Brain pericyte (primary cell): ENCODE results near the gene INPP5B.
"Not testable (repeated sequence)": the region's sequence is repeated elsewhere in the genome, so short reads cannot be mapped to it uniquely, and the experiment has no call there.

Experiments
- DNase-seq: peaks from one replicate; pipeline ENCODE4 v3.0.0-alpha.2; 2012; ENCODE audit warnings: low read depth, low spot score

INPP5B gene

GRCh38 chr1:37946703-37947360 is at the start of gene INPP5B:
INPP5B (minus strand) TSS chr1:37947053; CDS start chr1:37946308, 745 bp downstream.
- DNase-seq = peak; percentile 43

GRCh38 chr1:37995751-37996345 is 49.0 kb upstream of the INPP5B start:
- no peak for DNase-seq

- DNase-seq = no peak
Measured at GRCh38 chr1:37994886-37995566, 48.2 kb upstream of the INPP5B start.

DNA sequence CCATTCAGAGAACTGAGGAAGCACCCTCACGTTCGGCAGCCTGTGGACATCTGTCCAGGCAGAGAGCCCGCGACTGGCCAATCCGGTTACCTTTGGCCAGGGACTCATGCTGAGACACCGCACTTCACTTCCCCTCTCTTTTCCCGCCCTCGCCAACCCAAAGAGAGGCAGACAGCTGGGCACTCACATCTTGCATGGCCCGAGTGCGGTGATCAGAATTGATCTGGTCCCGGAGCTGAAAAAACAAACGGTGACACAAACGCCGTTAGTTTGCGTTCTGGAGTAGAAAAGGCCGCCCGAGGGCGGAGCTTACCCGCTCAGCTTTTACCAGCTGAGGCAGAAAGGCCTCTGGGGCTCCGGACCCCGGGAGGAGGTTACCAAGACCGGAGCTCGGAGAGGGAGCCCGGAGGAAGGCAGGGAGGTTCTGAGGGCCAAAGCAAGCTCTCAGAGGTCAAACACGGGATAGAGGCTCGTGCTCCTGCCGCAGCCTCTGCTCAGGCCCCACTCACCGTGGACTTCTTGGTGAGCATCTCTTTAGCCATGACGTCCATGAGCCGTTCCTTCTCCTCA is 42.6 kb upstream of the INPP5B start:
- DNase-seq = no peak

- DNase-seq = no peak
Measured at GRCh38 chr1:37987679-37988078, 40.8 kb upstream of the INPP5B start.

DNA sequence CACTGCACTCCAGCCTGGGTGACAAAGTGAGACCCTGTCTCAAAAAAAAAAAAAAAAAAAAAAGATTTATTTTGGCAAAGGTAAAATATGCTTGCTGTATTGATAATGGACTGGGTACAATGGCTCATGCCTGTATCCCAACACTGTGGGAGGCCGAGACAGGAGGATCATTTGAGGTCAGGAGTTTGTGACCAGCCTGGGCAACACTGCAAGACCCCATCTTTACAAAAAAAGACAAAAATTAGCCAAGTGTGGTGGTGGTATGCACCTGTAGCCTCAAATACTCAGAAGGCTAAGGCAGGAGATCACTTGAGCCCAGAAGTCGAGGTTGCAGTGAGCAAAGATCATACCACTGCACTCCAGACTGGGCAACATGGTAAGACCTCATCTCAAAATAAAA is 36.7 kb upstream of the INPP5B start:
- no peak for DNase-seq

DNA sequence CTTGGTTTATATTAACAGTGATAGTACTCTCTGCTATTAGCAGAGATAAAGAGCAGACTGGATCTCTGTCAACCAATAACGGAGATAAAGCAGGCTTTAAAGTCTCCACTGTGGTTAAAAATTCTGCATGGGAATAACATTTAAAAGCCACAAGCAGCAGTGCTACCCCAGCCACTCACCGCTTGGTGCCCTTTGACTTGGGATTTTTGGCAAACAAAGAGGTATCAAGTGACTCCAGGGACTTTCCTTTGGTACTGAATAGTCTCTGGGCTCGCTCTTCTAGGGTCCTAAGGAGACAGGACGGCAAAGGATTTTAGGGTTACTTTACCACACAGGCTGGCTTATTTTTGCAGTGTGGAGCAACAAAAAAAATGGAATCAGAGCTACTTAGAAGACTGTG is 31.7 kb upstream of the INPP5B start:
- DNase-seq = no peak

DNA sequence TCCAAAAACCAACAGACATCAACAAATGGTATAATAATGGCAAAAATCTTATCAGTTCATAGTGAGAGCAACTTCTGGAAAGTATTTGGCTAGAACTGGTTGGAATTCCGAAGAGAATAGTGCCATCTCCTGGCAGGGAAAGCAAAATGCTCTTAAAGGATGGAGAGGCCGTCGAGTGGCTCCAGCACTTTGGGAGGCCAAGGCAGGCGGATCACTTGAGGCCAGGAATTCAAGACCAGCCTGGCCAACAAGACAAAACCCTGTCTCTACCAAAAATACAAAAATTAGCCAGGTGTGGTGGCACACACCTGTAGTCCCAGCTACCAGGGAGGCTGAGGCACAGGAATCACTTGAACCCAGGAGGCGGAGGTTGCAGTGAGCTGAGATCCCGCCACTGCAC is 28.2 kb upstream of the INPP5B start:
- DNase-seq = not testable (repeated sequence)

DNA sequence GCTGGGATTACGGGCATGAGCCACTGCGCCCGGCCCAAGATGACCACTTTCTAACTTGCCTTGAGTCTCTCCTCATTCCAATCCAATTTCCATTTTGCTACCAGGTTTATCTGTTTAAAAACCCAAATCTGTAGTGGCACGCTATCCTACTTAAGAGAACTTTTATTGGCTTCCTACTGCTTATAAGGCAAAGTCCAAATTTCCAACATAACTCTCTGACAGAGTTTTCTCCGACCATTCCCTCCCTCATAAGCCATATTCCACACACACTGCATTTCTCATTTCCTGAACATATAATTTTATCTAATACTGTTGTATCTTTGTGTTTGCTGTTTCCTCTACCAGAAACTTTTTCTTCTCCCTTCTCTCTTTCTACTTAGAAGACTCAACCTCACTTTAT is 27.7 kb upstream of the INPP5B start:
- no peak for DNase-seq

- DNase-seq = not testable (repeated sequence)
Measured at GRCh38 chr1:37973684-37974083, 26.8 kb upstream of the INPP5B start.

- DNase-seq = no peak
Measured at GRCh38 chr1:37965301-37965700, 18.4 kb upstream of the INPP5B start.

- DNase-seq = not testable (repeated sequence)
Measured at GRCh38 chr1:37964106-37964505, 17.3 kb upstream of the INPP5B start.

DNA sequence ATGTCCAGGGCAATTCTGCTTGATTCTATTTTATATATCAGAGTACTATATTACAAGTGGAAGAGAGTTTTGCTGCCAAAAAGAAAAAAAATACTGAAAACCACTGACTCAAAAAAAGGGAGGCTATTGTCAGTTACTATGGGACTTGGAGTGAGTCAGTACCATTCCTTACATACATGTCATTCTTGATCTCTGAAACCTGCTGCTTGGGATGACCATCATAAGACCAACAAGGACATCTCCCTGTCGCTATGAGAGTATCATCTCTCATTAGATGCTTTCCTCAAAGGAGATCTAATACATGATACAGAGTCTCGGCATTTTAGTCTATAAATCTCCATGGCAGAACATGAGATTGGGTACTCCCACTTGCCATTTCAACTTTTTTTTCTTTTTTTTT is 11.8 kb upstream of the INPP5B start:
- DNase-seq = no peak

- DNase-seq = no peak
Measured at GRCh38 chr1:37955685-37956084, 8.8 kb upstream of the INPP5B start.

DNA sequence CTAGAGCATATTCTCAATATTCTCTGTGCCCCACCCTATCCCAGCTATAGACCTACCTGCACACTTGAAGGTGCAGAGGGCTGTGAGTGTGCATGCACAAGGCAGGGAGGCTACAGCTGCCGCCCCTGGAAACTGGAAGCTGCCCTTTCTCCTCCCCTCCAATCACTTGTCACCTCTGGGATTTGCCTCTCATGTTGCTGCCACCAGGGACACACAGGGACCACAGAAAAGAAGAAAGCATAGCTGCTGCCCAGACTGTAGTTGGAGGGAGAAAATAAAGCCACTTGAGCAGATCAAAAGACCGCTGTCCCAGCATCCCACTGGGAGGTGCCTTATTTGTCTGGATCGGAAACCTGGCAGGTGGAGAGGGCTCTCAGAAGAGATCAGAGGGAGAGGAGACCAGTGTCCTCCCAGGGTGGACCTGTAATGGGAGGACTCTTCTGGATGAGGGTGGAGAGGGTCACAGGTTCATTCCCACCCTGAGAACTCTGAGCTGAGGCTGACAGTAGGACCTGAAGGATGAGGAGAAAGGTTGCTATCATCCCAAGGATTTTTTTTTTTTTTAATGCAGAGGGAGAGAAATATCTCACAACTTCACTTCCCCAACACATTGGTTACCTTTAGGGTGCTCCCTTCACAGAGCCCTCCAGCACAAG is 7.6 kb upstream of the INPP5B start:
- no peak for DNase-seq

- DNase-seq = no peak
Measured at GRCh38 chr1:37952738-37953137, 5.9 kb upstream of the INPP5B start.

DNA sequence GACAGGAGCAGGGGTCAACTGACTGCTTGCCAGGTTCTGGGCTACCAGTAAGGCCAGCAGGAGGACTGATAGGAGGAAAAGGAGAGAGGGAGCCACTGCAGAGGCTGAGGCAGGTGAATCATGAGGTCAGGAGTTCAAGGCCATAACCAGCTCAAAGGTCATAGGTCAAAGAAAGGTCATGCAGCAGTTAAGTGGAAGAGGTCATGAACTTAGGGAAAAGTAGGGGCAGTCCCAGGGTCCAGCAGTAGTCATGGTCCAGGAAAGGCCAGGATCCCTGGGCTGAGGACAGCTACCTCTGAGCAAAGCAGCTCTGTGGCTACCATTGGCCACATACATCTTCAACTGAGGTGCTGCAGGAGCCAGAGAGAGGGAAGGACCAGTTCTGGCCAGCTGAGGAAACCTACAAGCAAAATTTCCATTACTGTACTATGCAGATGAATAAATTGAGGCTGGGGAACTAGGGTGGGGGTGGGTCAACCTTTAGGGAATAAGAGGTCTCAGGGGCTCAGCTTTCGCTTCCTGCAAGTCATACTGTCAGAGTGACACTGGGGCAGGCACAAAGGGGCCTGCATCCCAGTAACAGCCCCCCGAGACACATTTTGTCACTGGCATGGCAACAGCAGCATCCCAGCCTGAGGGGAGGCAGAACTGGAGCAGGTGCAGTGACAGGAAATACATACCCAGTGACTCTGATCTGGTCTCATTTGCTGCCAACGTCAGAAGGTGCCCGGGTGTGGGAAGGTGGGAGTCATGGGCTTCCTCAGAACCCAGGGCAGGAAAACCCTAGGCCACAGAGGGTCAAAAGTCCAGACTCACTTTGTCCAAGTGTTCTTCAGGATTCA is 5.2 kb upstream of the INPP5B start:
- no peak for DNase-seq

DNA sequence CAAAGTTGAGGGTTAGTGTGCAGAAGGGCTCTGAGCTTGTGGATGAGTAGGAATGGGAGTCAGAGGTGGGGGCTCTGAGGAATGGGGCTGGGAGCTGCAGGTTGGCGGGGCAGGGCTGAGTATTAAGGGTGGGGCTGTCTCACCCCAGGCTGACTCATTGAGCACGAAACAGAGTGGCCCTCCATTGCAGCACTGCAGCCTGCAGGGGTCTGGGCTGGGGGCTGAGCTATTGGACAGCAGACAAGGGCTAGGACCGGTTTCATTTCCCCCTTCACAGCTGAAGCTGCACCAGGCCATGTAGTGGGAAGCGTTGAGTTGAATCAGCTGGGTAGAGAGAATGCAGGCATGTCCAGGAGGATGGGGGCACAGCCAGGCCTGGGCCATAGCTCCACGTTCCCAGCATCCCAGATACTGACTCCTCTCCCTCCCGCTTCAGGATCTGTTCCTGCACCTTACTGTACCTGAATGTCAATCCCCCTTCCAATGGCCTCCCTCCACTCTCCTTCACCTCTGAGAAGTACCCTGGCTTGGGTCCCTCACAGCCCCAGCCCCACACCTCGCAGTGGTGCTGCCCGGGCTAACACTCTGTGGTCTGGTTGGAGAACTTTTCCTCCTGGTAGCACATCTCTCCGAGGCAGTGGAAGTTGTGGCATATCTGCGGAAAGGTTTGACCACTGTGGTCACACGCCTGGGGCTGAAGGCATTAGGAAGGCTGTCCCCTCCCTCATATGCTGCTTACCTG is 4.4 kb upstream of the INPP5B start:
- no peak for DNase-seq

GRCh38 chr1:37949524-37950152 is 2.8 kb upstream of the INPP5B start:
- no peak for DNase-seq

DNA sequence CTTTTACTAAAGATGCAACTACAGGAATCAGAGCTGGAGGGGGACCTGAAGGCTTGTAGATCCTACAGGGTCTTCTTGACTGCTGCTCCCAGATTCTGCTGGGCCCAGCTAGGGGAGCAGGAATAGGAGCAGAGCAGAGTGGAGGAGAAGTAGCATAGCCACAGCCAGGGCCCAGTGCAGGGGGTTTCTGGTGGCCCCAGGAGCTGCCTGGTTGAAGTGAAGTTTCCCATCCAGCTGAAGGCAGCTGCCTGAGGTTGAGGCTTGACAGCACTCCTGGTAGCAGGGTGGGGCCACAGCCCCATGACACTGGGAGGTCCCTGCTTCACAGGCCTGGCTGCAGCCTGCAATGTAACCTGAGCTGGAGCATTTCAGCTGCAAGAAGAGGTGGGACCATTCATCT is 2.0 kb upstream of the INPP5B start:
- no peak for DNase-seq
